ENCODE results near the gene TMPRSS9. TPM values are rescaled to one million over a fixed set of nuclear protein-coding genes. Genes with fewer than 3 reads are reported as not detected.

Gene TMPRSS9
- polyA plus RNA-seq, 1 donor (not counting 4 experiments of a cell fraction or from before 2014, with no cell fraction given): not detected

GRCh38 chr19:2453431-2454025 lies 93.5 kb downstream of the TMPRSS9 start:
- peaks cover 6% of the 10 kb centered on the region for H4K20me1 ChIP-seq (ENCODE audit: control insufficient read depth, extremely low read depth, insufficient read depth, low read length)
- dilution Hi-C loops (cut with MboI; ENCODE audit: extremely low pct_ligation_motif_present, low sequenced_read_pairs): no loop called here
- H3K9me1 ChIP-seq (ENCODE audit: control insufficient read depth, extremely low read depth, insufficient read depth, low read length): no peaks in the 10 kb centered on the region
- peaks cover 5% of the 10 kb centered on the region in 2 experiments for H3K36me3 ChIP-seq (ENCODE audit: control insufficient read depth in 2 of 2, extremely low read depth in 1 of 2, insufficient read depth in 2 of 2, low read length in 2 of 2)
- DNase-seq (ENCODE audit: low read depth, low spot score): no peak
- H2AFZ ChIP-seq (ENCODE audit: control insufficient read depth, low read length): no peak overlapping the region
- H3K27ac ChIP-seq (ENCODE audit: control insufficient read depth, insufficient read depth, low read length): no peak overlapping the region
- H3K4me1 ChIP-seq (ENCODE audit: control insufficient read depth, extremely low read depth, insufficient read depth, low read length): peaks cover 10% of the 10 kb centered on the region
- H3K9ac ChIP-seq (ENCODE audit: control insufficient read depth, extremely low read depth, insufficient read depth, low read length): no peak overlapping the region
- H3K79me2 ChIP-seq (ENCODE audit: control insufficient read depth, insufficient read depth, low read length): peaks cover 77% of the 10 kb centered on the region
- H3K4me3 ChIP-seq (ENCODE audit: control insufficient read depth in 2 of 3, extremely low read depth in 1 of 3, insufficient read depth in 2 of 3, low read depth in 1 of 3, low read length in 3 of 3): no peak overlapping the region
- no peaks in the 10 kb centered on the region for H3K27me3 ChIP-seq (ENCODE audit: control insufficient read depth, extremely low read depth, insufficient read depth, low read length)
- H3K4me2 ChIP-seq (ENCODE audit: control insufficient read depth, extremely low read depth, insufficient read depth, low read depth, low read length): no peak overlapping the region
- FAIRE-seq: no peak
- TF ChIP-seq EZH2 (IDR thresholded peaks at IDR 0.05; ENCODE audit: low read length): no peak
- TF ChIP-seq, protein P1, sequence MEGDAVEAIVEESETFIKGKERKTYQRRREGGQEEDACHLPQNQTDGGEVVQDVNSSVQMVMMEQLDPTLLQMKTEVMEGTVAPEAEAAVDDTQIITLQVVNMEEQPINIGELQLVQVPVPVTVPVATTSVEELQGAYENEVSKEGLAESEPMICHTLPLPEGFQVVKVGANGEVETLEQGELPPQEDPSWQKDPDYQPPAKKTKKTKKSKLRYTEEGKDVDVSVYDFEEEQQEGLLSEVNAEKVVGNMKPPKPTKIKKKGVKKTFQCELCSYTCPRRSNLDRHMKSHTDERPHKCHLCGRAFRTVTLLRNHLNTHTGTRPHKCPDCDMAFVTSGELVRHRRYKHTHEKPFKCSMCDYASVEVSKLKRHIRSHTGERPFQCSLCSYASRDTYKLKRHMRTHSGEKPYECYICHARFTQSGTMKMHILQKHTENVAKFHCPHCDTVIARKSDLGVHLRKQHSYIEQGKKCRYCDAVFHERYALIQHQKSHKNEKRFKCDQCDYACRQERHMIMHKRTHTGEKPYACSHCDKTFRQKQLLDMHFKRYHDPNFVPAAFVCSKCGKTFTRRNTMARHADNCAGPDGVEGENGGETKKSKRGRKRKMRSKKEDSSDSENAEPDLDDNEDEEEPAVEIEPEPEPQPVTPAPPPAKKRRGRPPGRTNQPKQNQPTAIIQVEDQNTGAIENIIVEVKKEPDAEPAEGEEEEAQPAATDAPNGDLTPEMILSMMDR (optimal IDR thresholded peaks at IDR 0.05 in 1 of 3, IDR thresholded peaks at IDR 0.05 in 1 of 3, conservative IDR thresholded peaks at IDR 0.05 in 1 of 3; ENCODE audit: extremely low read depth in 1 of 3, insufficient read depth in 2 of 3, low read length in 3 of 3): no peak
- H3K9me3 ChIP-seq (ENCODE audit: control insufficient read depth, low read depth, low read length): no peaks in the 10 kb centered on the region

- peaks cover 6% of the 10 kb centered on the region for H4K20me1 ChIP-seq (ENCODE audit: control insufficient read depth, extremely low read depth, insufficient read depth, low read length)
These were observed 94.3 kb downstream of the TMPRSS9 start for GRCh38 chr19:2454199-2454961.

More at GRCh38 chr19:2454199-2454961, 94.3 kb downstream of the TMPRSS9 start:
- DNase-seq (ENCODE audit: low read depth, low spot score): no peak
- no peak overlapping the region for H3K4me3 ChIP-seq (ENCODE audit: control insufficient read depth in 2 of 3, extremely low read depth in 1 of 3, insufficient read depth in 2 of 3, low read depth in 1 of 3, low read length in 3 of 3)
- H3K4me1 ChIP-seq (ENCODE audit: control insufficient read depth, extremely low read depth, insufficient read depth, low read length): peaks cover 10% of the 10 kb centered on the region
- dilution Hi-C loops (cut with MboI; ENCODE audit: extremely low pct_ligation_motif_present, low sequenced_read_pairs): no loop called here
- H3K36me3 ChIP-seq (ENCODE audit: control insufficient read depth in 2 of 2, extremely low read depth in 1 of 2, insufficient read depth in 2 of 2, low read length in 2 of 2): peaks cover 0 to 5% of the 10 kb centered on the region in 2 experiments
- H3K4me2 ChIP-seq (ENCODE audit: control insufficient read depth, extremely low read depth, insufficient read depth, low read depth, low read length): peak overlapping the region; percentile 88
- no peaks in the 10 kb centered on the region for H3K9me3 ChIP-seq (ENCODE audit: control insufficient read depth, low read depth, low read length)
- H3K9ac ChIP-seq (ENCODE audit: control insufficient read depth, extremely low read depth, insufficient read depth, low read length): no peak overlapping the region
- TF ChIP-seq, protein P1 (optimal IDR thresholded peaks at IDR 0.05 in 1 of 3, IDR thresholded peaks at IDR 0.05 in 1 of 3, conservative IDR thresholded peaks at IDR 0.05 in 1 of 3; ENCODE audit: extremely low read depth in 1 of 3, insufficient read depth in 2 of 3, low read length in 3 of 3): no peak
- no peak for TF ChIP-seq EZH2 (IDR thresholded peaks at IDR 0.05; ENCODE audit: low read length)
- H2AFZ ChIP-seq (ENCODE audit: control insufficient read depth, low read length): no peak overlapping the region
- no peak for FAIRE-seq
- no peaks in the 10 kb centered on the region for H3K27me3 ChIP-seq (ENCODE audit: control insufficient read depth, extremely low read depth, insufficient read depth, low read length)
- H3K27ac ChIP-seq (ENCODE audit: control insufficient read depth, insufficient read depth, low read length): no peak overlapping the region
- peaks cover 68% of the 10 kb centered on the region for H3K79me2 ChIP-seq (ENCODE audit: control insufficient read depth, insufficient read depth, low read length)
- H3K9me1 ChIP-seq (ENCODE audit: control insufficient read depth, extremely low read depth, insufficient read depth, low read length): no peaks in the 10 kb centered on the region
